IPS-20b (cell line): ENCODE data around the gene SMYD3.

ENCODE experiments used
- H3K27ac ChIP-seq: one replicate; pipeline ENCODE4 v1.5.1; 2013; ENCODE audit warnings: low read length
- H3K27me3 ChIP-seq: 2 replicates; pipeline ENCODE4 v1.6.1; 2013; ENCODE audit warnings: mild to moderate bottlenecking, low read length, inconsistent platforms; ENCODE audit not compliant: insufficient read depth
- H3K36me3 ChIP-seq: 2 replicates; pipeline ENCODE4 v1.6.1; 2013; ENCODE audit warnings: low read depth, mild to moderate bottlenecking, inconsistent platforms, low read length, moderate library complexity; ENCODE audit not compliant: insufficient read depth
- H3K4me1 ChIP-seq: 2 replicates; pipeline ENCODE4 v1.6.1; 2013; ENCODE audit warnings: mild to moderate bottlenecking, control low read depth, inconsistent platforms, low read length, moderate library complexity; ENCODE audit not compliant: insufficient read depth
- H3K4me3 ChIP-seq: 2 replicates; pipeline ENCODE4 v1.5.1; 2013; ENCODE audit warnings: mild to moderate bottlenecking, low read length, inconsistent platforms
- H3K9ac ChIP-seq: 2 replicates; pipeline ENCODE4 v1.6.1; 2013; ENCODE audit warnings: low read depth, mild to moderate bottlenecking, inconsistent platforms, low read length, moderate library complexity
- H3K9me3 ChIP-seq: 2 replicates; pipeline ENCODE4 v1.6.1; 2013; ENCODE audit warnings: mild to moderate bottlenecking, low read depth, low read length, inconsistent platforms; ENCODE audit not compliant: insufficient read depth

The SMYD3 gene

GRCh38 chr1:246200225-246200624 lies 306.9 kb downstream of the SMYD3 start:
- Histone ChIP-seq H3K36me3 (no peaks in the 10 kb centered on the region), H3K9ac (no peak overlapping the region), H3K27me3 (no peaks in the 10 kb centered on the region), H3K4me1 (no peaks in the 10 kb centered on the region), H3K27ac (no peak overlapping the region), H3K9me3 (no peaks in the 10 kb centered on the region), H3K4me3 (no peak overlapping the region)

- H3K27ac ChIP-seq, result no peak overlapping the region
- no peaks in the 10 kb centered on the region for H3K9me3 ChIP-seq
- H3K36me3 ChIP-seq, result no peaks in the 10 kb centered on the region
- no peaks in the 10 kb centered on the region for H3K27me3 ChIP-seq
- H3K4me3 ChIP-seq, result no peak overlapping the region
- no peak overlapping the region for H3K9ac ChIP-seq
- no peaks in the 10 kb centered on the region for H3K4me1 ChIP-seq
These were observed 307.9 kb downstream of the SMYD3 start for GRCh38 chr1:246199086-246199645.

DNA sequence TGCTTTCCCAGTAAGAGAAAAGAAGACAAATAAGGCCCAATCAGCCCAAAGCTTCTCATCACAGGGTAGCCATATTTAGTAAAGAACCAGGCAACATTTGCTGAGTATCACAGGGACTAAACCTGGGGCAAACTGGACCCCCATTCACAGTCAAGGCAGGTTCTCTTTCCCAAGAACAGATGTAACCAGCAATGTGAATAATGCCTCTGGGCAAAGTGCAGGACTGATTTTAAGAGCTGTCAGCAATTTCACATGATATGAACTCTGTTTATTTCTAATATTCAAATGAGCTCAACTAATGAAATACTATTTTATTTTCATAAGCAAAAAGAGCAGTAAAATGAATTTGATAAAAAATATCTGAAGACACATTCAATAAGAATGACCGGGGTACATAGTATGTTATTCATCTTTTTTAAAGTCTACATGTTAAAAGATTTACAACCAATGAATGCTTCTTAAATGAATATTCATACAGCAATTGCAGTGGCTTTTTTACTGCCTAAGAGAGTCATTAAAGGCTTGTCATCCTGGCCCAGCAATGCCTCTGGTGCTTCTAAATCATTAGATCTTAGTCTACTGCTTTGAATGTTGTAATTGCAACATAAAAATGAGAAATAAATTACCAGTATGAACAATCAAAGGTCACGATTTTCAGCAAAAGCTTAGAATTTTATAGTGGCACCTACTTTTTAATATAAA lies 308.8 kb downstream of the SMYD3 start:
- Histone ChIP-seq H3K27ac (no peak overlapping the region), H3K27me3 (no peaks in the 10 kb centered on the region), H3K4me1 (no peaks in the 10 kb centered on the region), H3K36me3 (no peaks in the 10 kb centered on the region), H3K9me3 (no peaks in the 10 kb centered on the region), H3K9ac (no peak overlapping the region), H3K4me3 (no peak overlapping the region)

DNA sequence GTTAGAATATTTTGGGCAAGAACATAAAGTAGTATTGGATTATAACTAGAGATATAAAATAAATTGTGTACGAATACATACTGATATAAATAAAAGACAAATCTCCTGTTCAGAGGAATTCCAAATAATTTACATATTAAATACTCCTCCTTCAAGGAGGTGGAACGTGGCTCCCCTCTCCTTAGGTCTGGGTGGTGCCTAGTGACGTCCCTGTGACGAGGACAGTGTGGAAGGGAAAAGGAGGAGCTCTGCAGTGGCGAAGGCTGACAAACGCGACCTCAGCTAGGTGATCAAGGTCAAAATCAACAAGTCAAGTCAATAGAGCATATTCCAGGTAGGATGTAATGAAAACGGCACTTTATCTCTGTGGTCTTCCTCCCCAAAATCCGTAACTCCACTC lies 310.0 kb downstream of the SMYD3 start:
- no peaks in the 10 kb centered on the region for H3K36me3 ChIP-seq
- H3K27me3 ChIP-seq, result no peaks in the 10 kb centered on the region
- no peak overlapping the region for H3K27ac ChIP-seq
- no peaks in the 10 kb centered on the region for H3K9me3 ChIP-seq
- no peak overlapping the region for H3K9ac ChIP-seq
- H3K4me3 ChIP-seq, result no peak overlapping the region
- H3K4me1 ChIP-seq, result no peaks in the 10 kb centered on the region

DNA sequence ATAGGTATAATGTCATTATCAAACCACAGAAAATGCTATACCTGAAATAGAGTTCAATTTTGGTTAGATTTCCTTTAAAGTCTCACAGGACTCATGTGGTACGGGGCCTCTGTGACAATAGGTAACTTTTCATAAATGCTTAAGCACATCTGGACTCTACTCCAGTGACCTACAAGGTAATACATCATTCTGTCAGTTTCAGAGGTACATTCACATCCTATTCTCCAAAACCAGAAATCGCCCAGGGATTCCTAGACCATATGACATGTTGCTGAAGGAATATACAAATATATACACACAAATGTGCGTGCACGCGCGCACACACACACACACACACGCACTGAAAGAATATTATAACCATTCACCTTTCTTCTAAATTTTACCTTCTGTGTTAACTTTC lies 311.8 kb downstream of the SMYD3 start:
- no peak overlapping the region for H3K4me3 ChIP-seq

GRCh38 chr1:246193537-246193936 lies 313.5 kb downstream of the SMYD3 start:
- Histone ChIP-seq H3K9ac (no peak overlapping the region), H3K27ac (no peak overlapping the region), H3K9me3 (no peaks in the 10 kb centered on the region), H3K36me3 (no peaks in the 10 kb centered on the region), H3K27me3 (no peaks in the 10 kb centered on the region), H3K4me1 (no peaks in the 10 kb centered on the region), H3K4me3 (no peak overlapping the region)

More for the DNA sequence above, 311.8 kb downstream of the SMYD3 start:
- Histone ChIP-seq H3K27me3 (no peaks in the 10 kb centered on the region), H3K9ac (no peak overlapping the region), H3K9me3 (no peaks in the 10 kb centered on the region), H3K27ac (no peak overlapping the region), H3K4me1 (no peaks in the 10 kb centered on the region), H3K36me3 (no peaks in the 10 kb centered on the region)

GRCh38 chr1:246189126-246189525 lies 318.0 kb downstream of the SMYD3 start:
- Histone ChIP-seq H3K4me3 (no peak overlapping the region), H3K9ac (no peak overlapping the region), H3K27me3 (no peaks in the 10 kb centered on the region), H3K27ac (no peak overlapping the region), H3K4me1 (no peaks in the 10 kb centered on the region), H3K9me3 (no peaks in the 10 kb centered on the region), H3K36me3 (no peaks in the 10 kb centered on the region)

- Histone ChIP-seq H3K36me3 (no peaks in the 10 kb centered on the region), H3K9me3 (no peaks in the 10 kb centered on the region), H3K27ac (no peak overlapping the region), H3K4me1 (no peaks in the 10 kb centered on the region), H3K9ac (no peak overlapping the region), H3K4me3 (no peak overlapping the region), H3K27me3 (no peaks in the 10 kb centered on the region)
These were observed 319.2 kb downstream of the SMYD3 start for GRCh38 chr1:246187834-246188372.

GRCh38 chr1:246184503-246184902 lies 322.6 kb downstream of the SMYD3 start:
- Histone ChIP-seq H3K9ac (no peak overlapping the region), H3K36me3 (no peaks in the 10 kb centered on the region), H3K27ac (no peak overlapping the region), H3K9me3 (no peaks in the 10 kb centered on the region), H3K4me3 (no peak overlapping the region), H3K27me3 (no peaks in the 10 kb centered on the region), H3K4me1 (no peaks in the 10 kb centered on the region)

DNA sequence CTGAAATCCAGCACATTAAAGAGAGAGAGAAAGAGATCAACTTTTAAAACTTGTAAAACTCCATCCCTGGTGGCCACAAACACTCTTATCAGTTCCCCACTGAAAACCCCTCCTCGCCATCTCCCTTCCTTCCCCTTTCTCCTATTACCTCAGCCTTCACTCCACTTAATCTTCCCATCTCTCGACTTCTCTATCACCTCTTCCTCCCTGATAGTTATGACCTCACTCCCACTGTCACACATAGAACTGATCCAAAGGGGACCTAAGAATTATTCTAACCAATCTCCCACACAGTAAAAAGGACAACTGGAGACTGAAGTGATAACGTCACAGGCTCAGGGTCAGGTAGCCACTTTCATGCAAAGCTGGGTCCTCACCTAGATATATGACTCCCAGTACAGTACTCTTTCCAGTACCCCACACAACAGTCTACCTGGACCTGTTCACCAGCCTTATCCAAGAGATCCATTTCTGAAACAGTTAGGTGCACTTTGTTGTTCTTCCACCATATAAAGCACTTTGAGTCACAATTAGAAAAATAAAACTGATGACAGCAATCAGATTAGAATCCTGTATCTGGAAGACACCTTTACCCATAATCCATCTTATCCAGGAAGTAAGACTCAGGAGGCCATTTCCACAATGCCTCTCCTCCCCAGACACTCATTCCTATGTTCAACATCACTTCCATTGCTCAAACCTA lies 324.8 kb downstream of the SMYD3 start:
- H3K4me1 ChIP-seq, result no peaks in the 10 kb centered on the region
- no peaks in the 10 kb centered on the region for H3K36me3 ChIP-seq
- H3K27me3 ChIP-seq, result no peaks in the 10 kb centered on the region
- no peak overlapping the region for H3K4me3 ChIP-seq
- no peak overlapping the region for H3K9ac ChIP-seq
- no peaks in the 10 kb centered on the region for H3K9me3 ChIP-seq
- no peak overlapping the region for H3K27ac ChIP-seq

DNA sequence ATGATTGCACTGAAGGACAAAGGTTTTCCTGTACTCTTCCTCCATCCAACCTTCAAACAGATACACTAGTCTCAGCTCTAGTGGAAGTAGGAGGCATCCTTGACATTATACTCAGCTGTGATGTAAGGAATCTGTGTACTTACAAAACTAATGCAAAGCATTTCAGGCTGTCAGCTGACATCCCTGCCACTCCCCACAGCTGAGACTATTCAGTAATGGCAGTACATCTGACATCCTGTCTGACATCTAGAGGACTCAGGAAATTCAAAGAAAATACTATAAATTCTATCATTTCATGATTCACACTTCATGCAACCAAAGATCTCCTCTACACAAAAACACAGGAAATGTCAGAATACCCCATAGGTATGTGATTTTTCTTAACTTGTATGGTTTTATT lies 325.8 kb downstream of the SMYD3 start:
- H3K9ac ChIP-seq, result no peak overlapping the region

GRCh38 chr1:246179401-246179800 lies 327.7 kb downstream of the SMYD3 start:
- Histone ChIP-seq H3K4me3 (no peak overlapping the region), H3K9ac (no peak overlapping the region), H3K36me3 (no peaks in the 10 kb centered on the region), H3K4me1 (no peaks in the 10 kb centered on the region), H3K9me3 (no peaks in the 10 kb centered on the region), H3K27me3 (no peaks in the 10 kb centered on the region), H3K27ac (no peak overlapping the region)

More for the DNA sequence above, 325.8 kb downstream of the SMYD3 start:
- Histone ChIP-seq H3K36me3 (no peaks in the 10 kb centered on the region), H3K9me3 (no peaks in the 10 kb centered on the region), H3K4me1 (no peaks in the 10 kb centered on the region), H3K27ac (no peak overlapping the region), H3K27me3 (no peaks in the 10 kb centered on the region), H3K4me3 (no peak overlapping the region)
